ENCODE results near the gene CCDC182. TPM values are rescaled to one million over a fixed set of nuclear protein-coding genes. Genes with fewer than 3 reads are reported as not detected.

The CCDC182 gene
- not detected in 2 replicates for total RNA-seq

GRCh38 chr17:57745242-57745641 lies at the start of gene CCDC182:
CCDC182 (minus strand) TSS chr17:57745299; CDS start chr17:57745272, 27 bp downstream.

Small RNA genes within 50 kb of the gene (small RNA-seq; reads per million reads assigned to genes)
- not detected for gene RN7SKP94 (ENCODE audit: low replicate concordance)

Other genes starting within 250 kb of the CCDC182 start
- 21.4 and 34.9 TPM in 2 replicates for gene MRPS23, start 104.7 kb upstream of the CCDC182 start, total RNA-seq
- gene CUEDC1, start 210.1 kb upstream of the CCDC182 start, total RNA-seq: 12.5 and 23.6 TPM in 2 replicates
- 36.5 and 58.4 TPM in 2 replicates for gene VEZF1, start 243.0 kb upstream of the CCDC182 start, total RNA-seq

Measured in placental pericyte (primary cell).